WERI-Rb-1 (cell line): ENCODE data around the gene ECD.
"Not testable (repeated sequence)": the region's sequence is repeated elsewhere in the genome, so short reads cannot be mapped to it uniquely, and the experiment has no call there.

Source experiments
- DNase-seq: peaks from one replicate; pipeline ENCODE4 v3.0.0-alpha.2; 2020
- H3K27ac ChIP-seq: fragments of 250-450 bp; sonication (Bioruptor Pico); 2 replicates; pipeline ENCODE4 v1.5.1; 2020; ENCODE audit warnings: mild to moderate bottlenecking, moderate library complexity
- H3K27me3 ChIP-seq: fragments of 250-450 bp; sonication (Bioruptor Pico); 2 replicates; pipeline ENCODE4 v1.5.1; 2021; ENCODE audit warnings: mild to moderate bottlenecking, low read depth, moderate library complexity; ENCODE audit not compliant: insufficient read depth, severe bottlenecking
- H3K36me3 ChIP-seq: fragments of 250-450 bp; sonication (Bioruptor Pico); 2 replicates; pipeline ENCODE4 v1.5.1; 2020; ENCODE audit warnings: mild to moderate bottlenecking, moderate library complexity
- H3K4me3 ChIP-seq: 2 replicates; pipeline ENCODE4 v1.5.1; 2011; ENCODE audit warnings: low read depth, mild to moderate bottlenecking, control low read depth, low read length
- H3K9me3 ChIP-seq: fragments of 250-450 bp; sonication (Bioruptor Pico); 2 replicates; pipeline ENCODE4 v1.5.1; 2021; ENCODE audit warnings: mild to moderate bottlenecking, moderate library complexity; ENCODE audit not compliant: severe bottlenecking
- TF ChIP-seq, protein P1 (sequence below): IDR thresholded peaks from 2 replicates; pipeline ENCODE4 v1.5.1; 2011; ENCODE audit warnings: low read depth, mild to moderate bottlenecking, control low read depth, inconsistent platforms, low read length

Gene ECD

DNA sequence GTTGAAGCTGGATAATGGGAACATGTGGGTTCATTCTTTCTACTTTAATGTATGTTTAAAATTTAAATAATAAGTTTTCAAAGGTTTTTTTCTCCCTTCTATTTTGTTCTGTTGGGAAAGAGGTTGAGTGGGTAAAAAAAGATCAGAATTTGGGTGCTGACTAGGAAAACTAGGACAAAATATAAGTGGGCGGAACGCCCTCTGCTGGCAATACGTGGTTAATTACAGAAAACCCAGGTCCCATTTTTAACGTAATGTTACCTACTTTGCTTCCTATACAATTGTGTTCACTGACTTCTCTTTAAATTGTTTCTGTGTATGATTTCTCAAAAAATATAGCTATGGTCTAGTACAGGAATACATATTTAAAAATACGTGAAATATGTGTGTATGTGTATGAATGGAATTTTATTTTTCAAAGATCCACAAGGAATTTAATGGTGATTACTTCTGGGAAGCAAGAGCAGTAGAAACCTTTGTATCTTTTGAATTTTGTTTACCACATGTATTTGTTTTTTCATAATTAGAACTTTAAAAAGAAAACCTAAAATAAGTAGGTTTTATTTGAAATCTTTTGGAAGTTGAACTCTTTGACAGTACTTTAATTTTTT is 8.7 kb downstream of the ECD start:
- no peak overlapping the region for H3K4me3 ChIP-seq
- H3K36me3 ChIP-seq = peaks cover 59% of the 10 kb centered on the region
- H3K27me3 ChIP-seq = no peaks in the 10 kb centered on the region
- no peak overlapping the region for H3K27ac ChIP-seq
- DNase-seq = peak; percentile 39
- TF ChIP-seq, protein P1, sequence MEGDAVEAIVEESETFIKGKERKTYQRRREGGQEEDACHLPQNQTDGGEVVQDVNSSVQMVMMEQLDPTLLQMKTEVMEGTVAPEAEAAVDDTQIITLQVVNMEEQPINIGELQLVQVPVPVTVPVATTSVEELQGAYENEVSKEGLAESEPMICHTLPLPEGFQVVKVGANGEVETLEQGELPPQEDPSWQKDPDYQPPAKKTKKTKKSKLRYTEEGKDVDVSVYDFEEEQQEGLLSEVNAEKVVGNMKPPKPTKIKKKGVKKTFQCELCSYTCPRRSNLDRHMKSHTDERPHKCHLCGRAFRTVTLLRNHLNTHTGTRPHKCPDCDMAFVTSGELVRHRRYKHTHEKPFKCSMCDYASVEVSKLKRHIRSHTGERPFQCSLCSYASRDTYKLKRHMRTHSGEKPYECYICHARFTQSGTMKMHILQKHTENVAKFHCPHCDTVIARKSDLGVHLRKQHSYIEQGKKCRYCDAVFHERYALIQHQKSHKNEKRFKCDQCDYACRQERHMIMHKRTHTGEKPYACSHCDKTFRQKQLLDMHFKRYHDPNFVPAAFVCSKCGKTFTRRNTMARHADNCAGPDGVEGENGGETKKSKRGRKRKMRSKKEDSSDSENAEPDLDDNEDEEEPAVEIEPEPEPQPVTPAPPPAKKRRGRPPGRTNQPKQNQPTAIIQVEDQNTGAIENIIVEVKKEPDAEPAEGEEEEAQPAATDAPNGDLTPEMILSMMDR = peak; percentile 59
- H3K9me3 ChIP-seq = no peaks in the 10 kb centered on the region

DNA sequence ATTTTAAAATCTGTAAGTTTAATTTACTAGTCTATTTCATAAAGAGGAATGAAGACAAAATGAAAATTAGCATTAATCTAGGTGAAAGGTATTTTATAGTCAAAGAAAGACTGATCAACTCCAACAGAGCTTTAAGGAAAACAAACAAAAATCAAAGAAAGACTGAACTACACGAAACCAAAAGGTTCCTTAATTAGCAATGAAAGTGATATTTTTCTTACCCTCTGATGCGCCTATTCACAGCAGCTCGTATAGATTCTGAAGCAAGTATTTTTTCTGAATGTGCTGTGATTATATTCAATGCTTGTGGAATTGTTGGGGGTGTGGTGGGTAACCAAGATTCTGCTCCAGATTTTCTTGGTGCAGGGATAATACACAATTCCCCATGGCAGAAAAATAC is 11.8 kb downstream of the ECD start:
- Histone ChIP-seq H3K4me3 (no peak overlapping the region), H3K27me3 (no peaks in the 10 kb centered on the region), H3K36me3 (peaks cover 60% of the 10 kb centered on the region), H3K9me3 (no peaks in the 10 kb centered on the region), H3K27ac (no peak overlapping the region)
- TF ChIP-seq, protein P1 = no peak
- no peak for DNase-seq

DNA sequence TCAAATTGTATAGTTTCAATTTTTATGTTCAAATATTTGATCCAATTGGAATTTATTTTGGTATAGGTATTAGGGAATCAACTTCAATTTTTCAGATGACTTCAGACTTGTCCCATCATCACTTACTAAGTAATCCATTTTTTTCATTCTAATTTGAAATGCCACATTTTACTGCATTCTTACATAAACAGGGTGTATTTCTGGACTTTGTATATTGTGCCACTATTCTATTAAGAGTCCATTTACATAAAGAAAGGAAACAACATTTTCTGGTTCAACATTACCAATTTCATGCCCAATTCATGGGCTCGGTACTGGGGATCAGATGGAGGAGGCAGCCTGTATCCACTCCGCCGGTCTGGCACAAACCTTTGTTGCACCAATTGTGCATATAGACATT is 15.8 kb downstream of the ECD start:
- Histone ChIP-seq H3K27ac (no peak overlapping the region), H3K9me3 (no peaks in the 10 kb centered on the region), H3K36me3 (peaks cover 73% of the 10 kb centered on the region), H3K4me3 (no peak overlapping the region), H3K27me3 (no peaks in the 10 kb centered on the region)
- no peak for DNase-seq
- TF ChIP-seq, protein P1 = no peak

DNA sequence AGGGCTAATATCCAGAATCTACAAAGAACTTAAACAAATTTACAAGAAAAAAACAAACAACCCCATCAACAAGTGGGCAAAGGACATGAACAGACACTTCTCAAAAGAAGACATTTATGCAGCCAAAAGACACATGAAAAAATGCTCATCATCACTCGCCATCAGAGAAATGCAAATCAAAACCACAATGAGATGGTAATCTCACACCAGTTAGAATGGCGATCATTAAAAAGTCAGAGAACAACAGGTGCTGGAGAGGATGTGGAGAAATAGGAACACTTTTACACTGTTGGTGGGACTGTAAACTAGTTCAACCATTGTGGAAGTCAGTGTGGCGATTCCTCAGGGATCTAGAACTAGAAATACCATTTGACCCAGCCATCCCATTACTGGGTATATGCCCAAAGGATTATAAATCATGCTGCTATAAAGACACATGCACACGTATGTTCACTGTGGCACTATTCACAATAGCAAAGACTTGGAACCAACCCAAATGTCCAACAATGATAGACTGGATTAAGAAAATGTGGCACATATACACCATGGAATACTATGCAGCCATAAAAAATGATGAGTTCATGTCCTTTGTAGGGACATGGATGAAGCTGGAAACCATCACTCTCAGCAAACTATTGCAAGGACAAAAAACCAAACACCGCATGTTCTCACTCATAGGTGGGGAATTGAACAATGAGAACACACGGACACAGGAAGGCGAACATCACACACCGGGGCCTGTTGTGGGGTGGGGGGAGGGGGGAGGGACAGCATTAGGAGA is 17.0 kb downstream of the ECD start:
- H3K27me3 ChIP-seq, H3K4me3 ChIP-seq, H3K27ac ChIP-seq, DNase-seq, H3K9me3 ChIP-seq: not testable (repeated sequence)
- peaks cover 66% of the 10 kb centered on the region for H3K36me3 ChIP-seq

DNA sequence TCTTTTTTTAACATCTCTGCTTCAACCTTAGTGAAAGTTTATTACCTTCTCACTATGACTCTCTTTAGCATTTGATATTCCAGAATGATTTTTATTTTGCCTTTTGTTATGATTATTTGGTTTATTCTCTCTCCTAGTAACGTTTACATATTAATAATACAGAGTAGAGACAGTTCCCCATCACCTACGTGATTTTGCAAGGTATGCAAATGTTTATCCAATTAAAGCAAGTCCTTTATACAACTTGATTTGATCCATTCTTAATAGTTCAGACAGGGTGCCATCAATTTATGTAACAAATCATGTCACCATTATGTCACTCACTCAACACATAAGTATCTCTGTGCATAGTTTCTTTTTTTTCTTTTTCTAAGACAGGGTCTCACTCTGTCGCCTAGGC is 26.2 kb downstream of the ECD start:
- TF ChIP-seq, protein P1 = no peak
- H3K4me3 ChIP-seq = no peak overlapping the region
- peaks cover 73% of the 10 kb centered on the region for H3K36me3 ChIP-seq
- no peaks in the 10 kb centered on the region for H3K27me3 ChIP-seq
- no peak for DNase-seq
- no peaks in the 10 kb centered on the region for H3K9me3 ChIP-seq
- no peak overlapping the region for H3K27ac ChIP-seq

DNA sequence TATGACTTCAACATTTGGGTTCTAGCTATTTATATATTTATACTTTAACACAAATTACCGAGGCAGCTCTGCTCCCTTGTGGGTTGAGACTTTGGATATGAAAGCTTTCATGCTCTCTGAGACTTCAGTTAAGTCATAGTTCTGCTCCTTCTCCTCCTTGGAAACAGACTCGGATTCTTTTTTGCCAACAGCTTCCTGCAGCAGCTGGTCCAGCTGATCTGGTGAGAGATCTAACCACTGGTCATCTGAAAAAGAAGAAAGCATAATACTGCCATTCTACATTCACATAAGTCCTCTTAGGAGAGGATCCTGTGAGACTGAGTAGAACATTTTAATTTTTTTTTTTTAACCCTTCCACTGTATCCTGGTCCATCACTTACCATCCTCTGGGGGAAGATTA is 28.6 kb downstream of the ECD start:
- H3K4me3 ChIP-seq = no peak overlapping the region
- H3K9me3 ChIP-seq = no peaks in the 10 kb centered on the region
- no peaks in the 10 kb centered on the region for H3K27me3 ChIP-seq
- peaks cover 84% of the 10 kb centered on the region for H3K36me3 ChIP-seq
- H3K27ac ChIP-seq = no peak overlapping the region
- TF ChIP-seq, protein P1 = no peak
- DNase-seq = no peak
